Mammary epithelial cell (primary cell): ENCODE measurements around the gene SHB.

Source experiments
- EZH2 ChIP-seq: IDR thresholded peaks from 2 replicates; pipeline ENCODE4 v1.6.1; 2012; ENCODE audit warnings: low read length, inconsistent platforms, borderline replicate concordance
- TF ChIP-seq, protein P1 (sequence below), 2 donors: IDR thresholded peaks in 1 of 2; conservative IDR thresholded peaks in 1 of 2; 2 replicates each; pipeline ENCODE4 v1.5.1; 2011 to 2012; ENCODE audit warnings: inconsistent platforms in 2 of 2, low read length in 2 of 2, mild to moderate bottlenecking in 2 of 2, control low read depth in 1 of 2, low read depth in 1 of 2; ENCODE audit not compliant: insufficient read depth in 1 of 2; ENCODE audit errors: extremely low read depth in 1 of 2

DNA sequence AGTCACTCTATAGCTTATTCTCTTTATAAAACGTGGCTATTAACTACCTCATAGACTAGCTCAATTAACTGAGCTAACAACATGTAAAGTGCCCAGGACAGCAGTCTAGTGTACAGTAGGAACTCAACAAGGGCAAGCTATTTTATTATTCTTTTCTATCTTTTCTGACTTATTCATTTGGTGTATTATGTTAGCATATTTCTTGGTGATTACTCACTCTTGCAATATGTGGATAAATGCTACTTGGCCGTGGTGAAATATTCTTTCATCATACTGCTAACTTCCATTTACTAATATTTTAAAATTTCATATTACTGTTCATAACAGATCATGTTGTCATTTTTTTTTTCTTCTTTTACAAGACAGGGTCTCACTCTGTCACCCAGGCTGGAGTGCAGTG, 170.0 kb downstream of the SHB start:
- no peak for TF ChIP-seq EZH2
- TF ChIP-seq, protein P1, sequence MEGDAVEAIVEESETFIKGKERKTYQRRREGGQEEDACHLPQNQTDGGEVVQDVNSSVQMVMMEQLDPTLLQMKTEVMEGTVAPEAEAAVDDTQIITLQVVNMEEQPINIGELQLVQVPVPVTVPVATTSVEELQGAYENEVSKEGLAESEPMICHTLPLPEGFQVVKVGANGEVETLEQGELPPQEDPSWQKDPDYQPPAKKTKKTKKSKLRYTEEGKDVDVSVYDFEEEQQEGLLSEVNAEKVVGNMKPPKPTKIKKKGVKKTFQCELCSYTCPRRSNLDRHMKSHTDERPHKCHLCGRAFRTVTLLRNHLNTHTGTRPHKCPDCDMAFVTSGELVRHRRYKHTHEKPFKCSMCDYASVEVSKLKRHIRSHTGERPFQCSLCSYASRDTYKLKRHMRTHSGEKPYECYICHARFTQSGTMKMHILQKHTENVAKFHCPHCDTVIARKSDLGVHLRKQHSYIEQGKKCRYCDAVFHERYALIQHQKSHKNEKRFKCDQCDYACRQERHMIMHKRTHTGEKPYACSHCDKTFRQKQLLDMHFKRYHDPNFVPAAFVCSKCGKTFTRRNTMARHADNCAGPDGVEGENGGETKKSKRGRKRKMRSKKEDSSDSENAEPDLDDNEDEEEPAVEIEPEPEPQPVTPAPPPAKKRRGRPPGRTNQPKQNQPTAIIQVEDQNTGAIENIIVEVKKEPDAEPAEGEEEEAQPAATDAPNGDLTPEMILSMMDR (conservative IDR thresholded peaks at IDR 0.05 in 1 of 2, IDR thresholded peaks at IDR 0.05 in 1 of 2; ENCODE audit: extremely low read depth in 1 of 2, insufficient read depth in 1 of 2, low read depth in 1 of 2, low read length in 2 of 2): no peak
